ENCODE measurements around the gene NUCB1. TPM values are rescaled to one million over a fixed set of nuclear protein-coding genes. Genes with fewer than 3 reads are reported as not detected.

Gene NUCB1
- total and polyA plus RNA-seq, 9 of the 15 experiments (the other 6 are each of a cell fraction or from before 2014, with no cell fraction given), result 3.1 to 153 (median 71.7) TPM

DNA sequence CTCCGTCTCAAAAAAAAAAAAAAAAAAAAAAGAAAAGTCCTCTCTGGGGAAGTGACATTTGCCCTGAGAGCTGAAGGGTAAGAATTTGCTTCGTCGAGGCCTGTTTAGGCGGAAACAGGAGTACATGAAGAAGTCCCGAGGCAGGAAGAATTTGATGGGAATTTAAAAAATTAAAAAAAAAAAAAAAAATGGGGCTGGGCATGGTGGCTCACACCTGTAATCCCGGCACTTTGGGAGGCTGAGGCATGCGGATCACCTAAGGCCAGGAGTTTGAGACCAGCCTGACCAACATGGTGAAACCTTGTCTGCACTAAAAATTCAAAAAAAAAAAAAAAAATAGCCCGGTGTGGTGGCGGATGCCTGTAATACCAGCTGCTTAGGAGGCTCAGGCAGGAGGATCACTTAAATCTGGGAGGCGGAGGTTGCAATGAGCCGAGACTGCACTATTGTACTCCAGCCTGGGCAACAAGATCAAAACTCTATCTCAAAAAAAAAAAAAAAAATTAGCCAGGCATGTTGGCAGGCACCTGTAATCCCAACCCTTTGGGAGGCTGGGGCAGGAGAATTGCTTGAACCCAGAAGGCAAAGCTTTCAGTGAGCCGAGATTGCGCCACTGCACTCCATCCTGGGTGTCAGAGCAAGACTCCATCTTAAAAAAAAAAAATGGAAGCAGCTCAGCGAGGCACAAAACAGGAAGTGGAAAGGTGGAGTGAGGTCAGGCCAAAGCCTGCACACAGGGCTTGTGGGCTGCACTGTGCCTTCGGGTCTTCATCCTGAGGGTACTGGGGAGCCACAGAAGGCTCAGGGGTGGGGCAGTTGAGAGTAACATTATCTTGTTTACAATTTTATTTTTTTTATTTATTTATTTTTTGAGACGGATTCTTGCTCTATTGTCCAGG lies 59.5 kb downstream of the NUCB1 start:
- intact Hi-C loops (cut with micrococcal nuclease) (no loop called here), in situ Hi-C loops (cut with MboI) (loop anchor here (10.0 kb wide), 1 partner anchor 85 kb away; the partner anchor contains the start of gene PPP1R15A)
- ChIA-PET POLR2A (interaction anchor here (0.6 to 1.6 kb wide), 6 partner anchors 8 to 90 kb away, joined by 3 to 7 read pairs (median 5); partner anchors contain the start of gene PPP1R15A), CTCF (ENCODE audit: low intra/inter-chr PET ratio) (no interaction called here)
- 66% methylated on average over 13 of the region's 16 CpGs for WGBS (ENCODE audit: insufficient coverage, low coverage, missing lambda C conversion rate)
- Histone ChIP-seq H3K4me3 (no peak overlapping the region), H3K27me3 (ENCODE audit: control insufficient read depth in 2 of 2, insufficient read depth in 2 of 2, low read length in 2 of 2) (no peaks in the 10 kb centered on the region), H3K4me1 (replicated peaks in 1 of 2; ENCODE audit: control insufficient read depth in 2 of 2, insufficient read depth in 2 of 2, low read length in 2 of 2) (peaks cover 26 to 56% of the 10 kb centered on the region in 2 experiments), H3K9ac (ENCODE audit: insufficient read depth in 1 of 2, low read depth in 2 of 2, low read length in 2 of 2) (no peak overlapping the region), H3K79me2 (ENCODE audit: control insufficient read depth, insufficient read depth, low read length) (peaks cover 42% of the 10 kb centered on the region), H2AFZ (ENCODE audit: low read depth, low read length) (no peak overlapping the region), H3K4me2 (ENCODE audit: insufficient read depth, low read length) (no peak overlapping the region), H4K20me1 (replicated peaks; ENCODE audit: control insufficient read depth, insufficient read depth, low read length) (no peaks in the 10 kb centered on the region), H3K27ac (ENCODE audit: extremely low read depth, low read depth, low read length) (no peak overlapping the region), H3K9me1 (ENCODE audit: control insufficient read depth, insufficient read depth, low read length) (no peaks in the 10 kb centered on the region), H3K9me3 (replicated peaks; ENCODE audit: control insufficient read depth, insufficient read depth, low read depth, low read length) (no peaks in the 10 kb centered on the region), H3K36me3 (ENCODE audit: control insufficient read depth, insufficient read depth, low read length) (peaks cover 22% of the 10 kb centered on the region)
- TF ChIP-seq CEBPG (CRISPR knock-in tag; IDR thresholded peaks at IDR 0.05), result no peak
- TF ChIP-seq CEBPG (tag; conservative IDR thresholded peaks at IDR 0.05 in 1 of 2, IDR thresholded peaks at IDR 0.05 in 1 of 2), result peak in 1 of 2 experiments; percentile 37; a peak in 1 of 4 replicates
- peak; percentile 72 for TF ChIP-seq CEBPB (tag; IDR thresholded peaks at IDR 0.05)
- TF ChIP-seq, protein P1, sequence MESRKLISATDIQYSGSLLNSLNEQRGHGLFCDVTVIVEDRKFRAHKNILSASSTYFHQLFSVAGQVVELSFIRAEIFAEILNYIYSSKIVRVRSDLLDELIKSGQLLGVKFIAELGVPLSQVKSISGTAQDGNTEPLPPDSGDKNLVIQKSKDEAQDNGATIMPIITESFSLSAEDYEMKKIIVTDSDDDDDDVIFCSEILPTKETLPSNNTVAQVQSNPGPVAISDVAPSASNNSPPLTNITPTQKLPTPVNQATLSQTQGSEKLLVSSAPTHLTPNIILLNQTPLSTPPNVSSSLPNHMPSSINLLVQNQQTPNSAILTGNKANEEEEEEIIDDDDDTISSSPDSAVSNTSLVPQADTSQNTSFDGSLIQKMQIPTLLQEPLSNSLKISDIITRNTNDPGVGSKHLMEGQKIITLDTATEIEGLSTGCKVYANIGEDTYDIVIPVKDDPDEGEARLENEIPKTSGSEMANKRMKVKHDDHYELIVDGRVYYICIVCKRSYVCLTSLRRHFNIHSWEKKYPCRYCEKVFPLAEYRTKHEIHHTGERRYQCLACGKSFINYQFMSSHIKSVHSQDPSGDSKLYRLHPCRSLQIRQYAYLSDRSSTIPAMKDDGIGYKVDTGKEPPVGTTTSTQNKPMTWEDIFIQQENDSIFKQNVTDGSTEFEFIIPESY (CRISPR knock-in tag; IDR thresholded peaks at IDR 0.05), result peak; percentile 81; the same call in 1 of the 2 replicates
- TF ChIP-seq GTF2E2 (tag; IDR thresholded peaks at IDR 0.05), result no peak
- peak; percentile 52; the same call in 1 of the 2 replicates for TF ChIP-seq BCOR (IDR thresholded peaks at IDR 0.05)
- TF ChIP-seq ZEB2 (IDR thresholded peaks at IDR 0.05), result no peak
- no peak for TF ChIP-seq BACH1 (tag; IDR thresholded peaks at IDR 0.05)
- TF ChIP-seq LCOR (CRISPR knock-in tag; IDR thresholded peaks at IDR 0.05), result no peak
- TF ChIP-seq YY1 (IDR thresholded peaks at IDR 0.05; ENCODE audit: borderline replicate concordance in 1 of 3, control insufficient read depth in 1 of 3, extremely low read depth in 1 of 3, insufficient read depth in 3 of 3, insufficient read length in 1 of 3, insufficient replicate concordance in 2 of 3, low read depth in 1 of 3, low read length in 2 of 3), result peak in 1 of 3 experiments; percentile 59
- TF ChIP-seq ZNF384 (IDR thresholded peaks at IDR 0.05; ENCODE audit: low read depth, low read length), result peak; percentile 82
- TF ChIP-seq ZFP36 (IDR thresholded peaks at IDR 0.05; ENCODE audit: low read depth, low read length, partially characterized antibody), result peak; percentile 75
- no peak for TF ChIP-seq HNRNPK (IDR thresholded peaks at IDR 0.05; ENCODE audit: low read depth, low read length, poor library complexity, severe bottlenecking)
- TF ChIP-seq RCOR1 (IDR thresholded peaks at IDR 0.05; ENCODE audit: borderline replicate concordance in 1 of 2, low read depth in 2 of 2, low read length in 2 of 2), result 0 out of 4 replicates have a peak, but pooled peaks of 1 of the 2 experiments have one; percentile 10
- TF ChIP-seq RBM25 (IDR thresholded peaks at IDR 0.05; ENCODE audit: low read depth, low read length, severe bottlenecking), result peak; percentile 63
- TF ChIP-seq POLR2B (IDR thresholded peaks at IDR 0.05; ENCODE audit: low read depth, partially characterized antibody), result no peak
- TF ChIP-seq SPI1 (IDR thresholded peaks at IDR 0.05; ENCODE audit: borderline replicate concordance, low read depth, low read length), result peak; percentile 98
- FAIRE-seq (no peak), DNase-seq (ENCODE audit: extremely low read depth in 1 of 4, low spot score in 3 of 4) (no peak), ATAC-seq (no peak)
- no TSS peak for BruUV-seq (replicated peaks)
